Caco-2 (cell line): ENCODE data around the gene CCN5. TPM values are rescaled to one million over a fixed set of nuclear protein-coding genes. Genes with fewer than 3 reads are reported as not detected.

Source experiments
- BruUV-seq: library from RNA; stranded (reverse); fragments of 400-500 nt; replicated peaks from 2 replicates; lab custom pipeline; 2021; lab: Mats Ljungman, UMichigan
- CTCF ChIA-PET: fragments of 300-600 bp; sonication (Branson Sonifier 250); formaldehyde crosslinking; loops from one replicate; lab custom pipeline; 2022; ENCODE audit warnings: antibody characterized with exemption; lab: Charles Lee
- POLR2A ChIA-PET: fragments of 300-600 bp; sonication (Branson Sonifier 250); formaldehyde crosslinking; loops from one replicate; lab custom pipeline; 2022; ENCODE audit warnings: antibody characterized with exemption; lab: Charles Lee
- DNase-seq, 2 experiments: peaks; one replicate each; pipeline versions ENCODE4 v3.0.0 to v3.0.0-alpha.2; 2020 to 2022
- H3K27me3 ChIP-seq: replicated peaks from 2 replicates; pipeline ENCODE4 v1.6.0; 2011; ENCODE audit warnings: low read length; ENCODE audit not compliant: control insufficient read depth, insufficient read depth
- H3K36me3 ChIP-seq: 2 replicates; pipeline ENCODE4 v1.5.1; 2011; ENCODE audit warnings: low read length; ENCODE audit not compliant: control insufficient read depth, insufficient read depth
- H3K4me1 ChIP-seq: fragments of 250-450 bp; sonication (Bioruptor Pico); 2 replicates; pipeline ENCODE4 v1.5.1; 2020; ENCODE audit warnings: mild to moderate bottlenecking
- H3K4me3 ChIP-seq: 2 replicates; pipeline ENCODE4 v1.5.1; 2011; ENCODE audit warnings: low read depth, mild to moderate bottlenecking, control low read depth, low read length
- H3K9me3 ChIP-seq: fragments of 250-450 bp; sonication (Bioruptor Pico); 2 replicates; pipeline ENCODE4 v1.5.1; 2020; ENCODE audit warnings: mild to moderate bottlenecking, moderate library complexity
- H3K27ac Mint-ChIP-seq: one replicate; pipeline ENCODE4 v1.8.0; 2022; ENCODE audit warnings: mixed read lengths; ENCODE audit not compliant: unreplicated experiment
- H3K27me3 Mint-ChIP-seq: one replicate; pipeline ENCODE4 v1.8.0; 2022; ENCODE audit warnings: mixed read lengths; ENCODE audit not compliant: insufficient read depth, unreplicated experiment
- H3K36me3 Mint-ChIP-seq: one replicate; pipeline ENCODE4 v1.8.0; 2022; ENCODE audit warnings: mild to moderate bottlenecking, mixed read lengths; ENCODE audit not compliant: insufficient read depth, unreplicated experiment
- H3K4me1 Mint-ChIP-seq: one replicate; pipeline ENCODE4 v1.8.0; 2022; ENCODE audit warnings: low read depth, mixed read lengths; ENCODE audit not compliant: unreplicated experiment
- H3K4me3 Mint-ChIP-seq: one replicate; pipeline ENCODE4 v1.8.0; 2022; ENCODE audit warnings: mild to moderate bottlenecking, moderate library complexity, mixed read lengths; ENCODE audit not compliant: unreplicated experiment
- H3K9me3 Mint-ChIP-seq: one replicate; pipeline ENCODE4 v1.8.0; 2022; ENCODE audit warnings: mixed read lengths; ENCODE audit not compliant: unreplicated experiment
- CTCF ChIP-seq, 2 experiments: fragments of 200-600 bp in 1 of 2; IDR thresholded peaks; 1 replicate in 1 of 2; 2 replicates in 1 of 2; pipeline versions ENCODE4 v1.5.1 to v1.8.0; 2011 to 2022; ENCODE audit warnings: antibody characterized with exemption in 1 of 2, control low read depth in 1 of 2, inconsistent platforms in 1 of 2, low read depth in 1 of 2, low read length in 1 of 2, mild to moderate bottlenecking in 1 of 2, moderate library complexity in 1 of 2; ENCODE audit not compliant: insufficient read depth in 1 of 2, severe bottlenecking in 1 of 2, unreplicated experiment in 1 of 2
- intact Hi-C: fragments of 100-400 bp; cut with micrococcal nuclease; formaldehyde crosslinking; loops from one replicate; pipeline ENCODE4 v1.10.0; 2022; ENCODE audit not compliant: unreplicated experiment
- total RNA-seq: library from RNA; stranded (reverse); gene quantifications from 2 replicates; pipeline ENCODE4 v1.2.3, GENCODE V29; 2022

CCN5 gene
- total RNA-seq, 1 experiment from 2014 or later, result not detected

- no peaks in the 10 kb centered on the region for H3K4me1 Mint-ChIP-seq
- H3K4me3 Mint-ChIP-seq, result no peak overlapping the region
- TF ChIP-seq CTCF (IDR thresholded peaks at IDR 0.05; ENCODE audit: insufficient read depth in 1 of 2, low read depth in 1 of 2, low read length in 1 of 2, severe bottlenecking in 1 of 2, unreplicated experiment in 1 of 2), result no peak
- Histone ChIP-seq H3K36me3 (no peaks in the 10 kb centered on the region), H3K4me1 (no peaks in the 10 kb centered on the region), H3K9me3 (no peaks in the 10 kb centered on the region), H3K27me3 (peaks cover 2% of the 10 kb centered on the region; the same call in 1 of the 2 replicates), H3K4me3 (no peak overlapping the region)
- no peak overlapping the region for H3K27ac Mint-ChIP-seq
- ChIA-PET POLR2A (no interaction called here), CTCF (interaction anchor here (1.0 to 1.3 kb wide), 2 partner anchors 23 to 25 kb away, joined by 3 to 4 read pairs; no protein-coding TSS in a partner anchor)
- no peaks in the 10 kb centered on the region for H3K9me3 Mint-ChIP-seq
- intact Hi-C loops, result no loop called here
- peaks cover 4% of the 10 kb centered on the region for H3K27me3 Mint-ChIP-seq
- BruUV-seq, result no TSS peak
- DNase-seq, result no peak
- no peaks in the 10 kb centered on the region for H3K36me3 Mint-ChIP-seq
These were observed 5.4 kb upstream of the CCN5 start for GRCh38 chr20:44709797-44710196.

- Mint-ChIP-seq H3K9me3 (no peaks in the 10 kb centered on the region), H3K27ac (no peak overlapping the region), H3K27me3 (peaks cover 4% of the 10 kb centered on the region), H3K4me3 (no peak overlapping the region), H3K4me1 (no peaks in the 10 kb centered on the region), H3K36me3 (no peaks in the 10 kb centered on the region)
- no peak for TF ChIP-seq CTCF (IDR thresholded peaks at IDR 0.05; ENCODE audit: insufficient read depth in 1 of 2, low read depth in 1 of 2, low read length in 1 of 2, severe bottlenecking in 1 of 2, unreplicated experiment in 1 of 2)
- Histone ChIP-seq H3K9me3 (no peaks in the 10 kb centered on the region), H3K4me1 (no peaks in the 10 kb centered on the region), H3K36me3 (no peaks in the 10 kb centered on the region), H3K27me3 (peaks cover 2% of the 10 kb centered on the region; the same call in 1 of the 2 replicates), H3K4me3 (no peak overlapping the region)
- ChIA-PET POLR2A (interaction anchor here (0.5 kb wide), 1 partner anchor 32 kb away, joined by 3 read pairs; no protein-coding TSS in a partner anchor), CTCF (interaction anchor here (0.9 to 1.1 kb wide), 2 partner anchors 11 to 21 kb away, joined by 3 read pairs; no protein-coding TSS in a partner anchor)
- no TSS peak for BruUV-seq
- DNase-seq, result no peak
- intact Hi-C loops, result no loop called here
These were observed 3.9 kb upstream of the CCN5 start for GRCh38 chr20:44711237-44711636.

- no peak for DNase-seq
- intact Hi-C loops, result no loop called here
- Histone ChIP-seq H3K4me3 (no peak overlapping the region), H3K4me1 (no peaks in the 10 kb centered on the region), H3K36me3 (no peaks in the 10 kb centered on the region), H3K27me3 (peaks cover 2% of the 10 kb centered on the region; the same call in 1 of the 2 replicates), H3K9me3 (no peaks in the 10 kb centered on the region)
- Mint-ChIP-seq H3K4me3 (no peak overlapping the region), H3K4me1 (no peaks in the 10 kb centered on the region), H3K9me3 (no peaks in the 10 kb centered on the region), H3K36me3 (no peaks in the 10 kb centered on the region), H3K27ac (no peak overlapping the region), H3K27me3 (peaks cover 2% of the 10 kb centered on the region)
- POLR2A ChIA-PET, result interaction anchor here (0.7 kb wide), 1 partner anchor 10 kb away, joined by 3 read pairs; no protein-coding TSS in a partner anchor
- CTCF ChIA-PET, result no interaction called here
- no peak for TF ChIP-seq CTCF (IDR thresholded peaks at IDR 0.05; ENCODE audit: insufficient read depth in 1 of 2, low read depth in 1 of 2, low read length in 1 of 2, severe bottlenecking in 1 of 2, unreplicated experiment in 1 of 2)
- BruUV-seq, result no TSS peak
These were observed 968 bp upstream of the CCN5 start for GRCh38 chr20:44714102-44714700.
